GM23248 (cell line): Measurements from ENCODE around the gene AGER.

ENCODE experiments used
- EZH2 ChIP-seq: fragments of 200-600 bp; sonication (generic); IDR thresholded peaks from 2 replicates; pipeline ENCODE4 v1.6.1; 2018; ENCODE audit warnings: antibody characterized with exemption, mild to moderate bottlenecking; ENCODE audit not compliant: insufficient read depth, poor library complexity, severe bottlenecking
- EZH2phosphoT487 ChIP-seq: fragments of 200-600 bp; sonication (generic); IDR thresholded peaks from 2 replicates; pipeline ENCODE4 v1.6.1; 2018; ENCODE audit warnings: antibody characterized with exemption, moderate library complexity, mild to moderate bottlenecking, low read depth; ENCODE audit not compliant: insufficient read depth

DNA sequence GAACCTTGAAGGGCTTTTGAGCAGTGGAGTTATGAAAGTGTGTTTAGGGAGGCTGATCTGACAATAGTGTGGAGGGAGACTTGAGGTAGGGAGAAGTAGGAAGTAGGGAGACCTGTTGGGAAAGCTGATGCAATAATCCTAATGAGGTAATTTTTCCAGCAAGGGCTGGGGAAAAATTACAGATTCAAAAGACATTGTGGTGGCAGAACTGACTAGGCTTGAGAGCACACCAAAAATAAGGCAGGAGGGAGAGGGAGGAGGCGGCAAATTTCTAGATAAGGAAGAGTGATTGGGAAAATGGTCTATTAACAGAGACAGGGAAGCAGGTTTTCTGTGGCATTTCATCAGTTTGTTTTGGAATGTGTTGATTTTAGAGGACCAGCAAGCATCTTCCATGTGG, 37.8 kb downstream of the AGER start:
- no peak for TF ChIP-seq EZH2
- TF ChIP-seq EZH2phosphoT487, result no peak
